TTC549 (cell line): ENCODE data around the gene S100A6.
"Not testable (repeated sequence)": the region's sequence is repeated elsewhere in the genome, so short reads cannot be mapped to it uniquely, and the experiment has no call there.

ENCODE experiments used
- FAIRE-seq: peaks from 2 replicates; lab custom pipeline; 2012; peaks lifted over from hg19 to GRCh38; lab: Jason Lieb, UNC

S100A6 gene

GRCh38 chr1:153535242-153536011 lies at the start of gene S100A6:
Gene S100A6, minus strand, starts transcription at chr1:153535991. Its CDS starts 652 bp downstream, at chr1:153535339.
- no peak for FAIRE-seq

GRCh38 chr1:153585006-153585405 lies 49.2 kb upstream of the S100A6 start:
- FAIRE-seq: no peak

GRCh38 chr1:153583976-153584375 lies 48.2 kb upstream of the S100A6 start:
- peak; percentile 86 for FAIRE-seq

GRCh38 chr1:153583514-153583913 lies 47.7 kb upstream of the S100A6 start:
- FAIRE-seq: not testable (repeated sequence)

GRCh38 chr1:153582836-153583235 lies 47.0 kb upstream of the S100A6 start:
- FAIRE-seq: not testable (repeated sequence)

GRCh38 chr1:153578936-153579335 lies 43.1 kb upstream of the S100A6 start:
- no peak for FAIRE-seq

- FAIRE-seq: no peak
Measured at GRCh38 chr1:153578490-153578889, 42.7 kb upstream of the S100A6 start.

GRCh38 chr1:153577624-153578051 lies 41.8 kb upstream of the S100A6 start:
- no peak for FAIRE-seq

GRCh38 chr1:153577138-153577537 lies 41.3 kb upstream of the S100A6 start:
- FAIRE-seq: no peak

- FAIRE-seq: not testable (repeated sequence)
Measured at GRCh38 chr1:153575497-153575896, 39.7 kb upstream of the S100A6 start.

GRCh38 chr1:153575081-153575491 lies 39.3 kb upstream of the S100A6 start:
- FAIRE-seq: not testable (repeated sequence)

- FAIRE-seq: no peak
Measured at GRCh38 chr1:153573351-153573750, 37.6 kb upstream of the S100A6 start.

- FAIRE-seq: peak; percentile 78
Measured at GRCh38 chr1:153572569-153573015, 36.8 kb upstream of the S100A6 start.

- no peak for FAIRE-seq
Measured at GRCh38 chr1:153571706-153572105, 35.9 kb upstream of the S100A6 start.

- no peak for FAIRE-seq
Measured at GRCh38 chr1:153570874-153571273, 35.1 kb upstream of the S100A6 start.

- FAIRE-seq: no peak
Measured at GRCh38 chr1:153569465-153569864, 33.7 kb upstream of the S100A6 start.

- peak; percentile 93 for FAIRE-seq
Measured at GRCh38 chr1:153568367-153569099, 32.7 kb upstream of the S100A6 start.

- FAIRE-seq: no peak
Measured at GRCh38 chr1:153567621-153568366, 32.0 kb upstream of the S100A6 start.

GRCh38 chr1:153566414-153567371 lies 30.9 kb upstream of the S100A6 start:
- FAIRE-seq: peak; percentile 93

- no peak for FAIRE-seq
Measured at GRCh38 chr1:153565529-153566374, 30.0 kb upstream of the S100A6 start, which contains the start of gene S100A2. Gene S100A2, minus strand, starts transcription at chr1:153565844. Its CDS starts 1,967 bp downstream, at chr1:153563877.
